SK-N-SH (cell line): ENCODE results near the gene TJP3. TPM values are rescaled to one million over a fixed set of nuclear protein-coding genes. Genes with fewer than 3 reads are reported as not detected.

Experiments used
- CTCF ChIA-PET: fragments of 300-600, 350-600 bp; formaldehyde crosslinking; extraction: SDS; loops from one replicate; lab custom pipeline; 2021; lab: Yijun Ruan, JAX
- POLR2A ChIA-PET: fragments of 350-600 bp; sonication (Branson Sonifier 250); formaldehyde crosslinking; extraction: SDS; loops from one replicate; lab custom pipeline; 2020; ENCODE audit warnings: antibody characterized with exemption, inconsistent platforms; lab: Yijun Ruan, JAX
- DNase-seq: peaks from one replicate; pipeline ENCODE4 v3.0.0; 2012
- H2AFZ ChIP-seq: fragments of 200-600 bp; sonication (generic); 2 replicates; pipeline ENCODE4 v1.8.1; 2016; ENCODE audit warnings: antibody characterized with exemption, mild to moderate bottlenecking, low read depth
- H3F3A ChIP-seq: fragments of 200-600 bp; sonication (generic); replicated peaks from 2 replicates; pipeline ENCODE3; 2016; ENCODE audit warnings: antibody characterized with exemption, mild to moderate bottlenecking; ENCODE audit not compliant: insufficient read depth
- H3K27ac ChIP-seq, 2 experiments: fragments of 200-500 bp in 1 of 2; fragments of 200-600 bp in 1 of 2; sonication (Bioruptor generic) in 1 of 2; sonication (generic), shearing (Covaris generic) in 1 of 2; 2 replicates each; pipeline versions ENCODE4 v1.5.1 to v1.6.1; 2014 to 2016; ENCODE audit warnings: low read depth in 2 of 2, inconsistent platforms in 1 of 2, low read length in 1 of 2, mild to moderate bottlenecking in 1 of 2, mixed read lengths in 1 of 2
- H3K27me3 ChIP-seq: fragments of 200-600 bp; sonication (generic), shearing (Covaris generic); 2 replicates; pipeline ENCODE4 v1.6.1; 2016; ENCODE audit warnings: mixed run types; ENCODE audit not compliant: insufficient read depth
- H3K36me3 ChIP-seq, 2 experiments: fragments of 200-500 bp in 1 of 2; fragments of 200-600 bp in 1 of 2; sonication (Bioruptor generic) in 1 of 2; sonication (generic) in 1 of 2; replicated peaks in 1 of 2; 2 replicates each; pipeline versions ENCODE3 to v1.5.1; 2014 to 2016; ENCODE audit warnings: low read length in 1 of 2, mild to moderate bottlenecking in 1 of 2; ENCODE audit not compliant: insufficient read depth in 2 of 2, control insufficient read depth in 1 of 2
- H3K4me1 ChIP-seq, 2 experiments: fragments of 200-500 bp in 1 of 2; fragments of 200-600 bp in 1 of 2; sonication (Bioruptor generic) in 1 of 2; sonication (generic), shearing (Covaris generic) in 1 of 2; 2 replicates each; pipeline versions ENCODE4 v1.5.1 to v1.6.1; 2014 to 2016; ENCODE audit warnings: low read depth in 1 of 2, low read length in 1 of 2, mixed run types in 1 of 2; ENCODE audit not compliant: insufficient read depth in 2 of 2, control insufficient read depth in 1 of 2
- H3K4me2 ChIP-seq: fragments of 200-600 bp; sonication (generic), shearing (Covaris generic); 2 replicates; pipeline ENCODE4 v1.6.1; 2017; ENCODE audit warnings: mixed run types
- H3K4me3 ChIP-seq, 2 experiments: fragments of 200-500 bp in 1 of 2; fragments of 200-600 bp in 1 of 2; sonication (Bioruptor generic) in 1 of 2; sonication (generic), shearing (Covaris generic) in 1 of 2; 2 replicates each; pipeline versions ENCODE4 v1.5.1 to v1.8.1; 2014 to 2016; ENCODE audit warnings: low read depth in 2 of 2, inconsistent platforms in 1 of 2, low read length in 1 of 2, mild to moderate bottlenecking in 1 of 2, mixed read lengths in 1 of 2, moderate library complexity in 1 of 2
- H3K79me2 ChIP-seq: fragments of 200-600 bp; sonication (generic); 2 replicates; pipeline ENCODE4 v1.8.1; 2017; ENCODE audit warnings: mild to moderate bottlenecking; ENCODE audit not compliant: insufficient read depth
- H3K9ac ChIP-seq: fragments of 200-600 bp; sonication (generic); 2 replicates; pipeline ENCODE4 v1.6.1; 2017; ENCODE audit warnings: mixed run types
- H3K9me2 ChIP-seq: fragments of 200-600 bp; sonication (generic); 2 replicates; pipeline ENCODE4 v1.6.1; 2017; ENCODE audit warnings: mixed run types
- H3K9me3 ChIP-seq: fragments of 200-600 bp; sonication (generic); 2 replicates; pipeline ENCODE4 v1.6.1; 2017; ENCODE audit warnings: mixed run types, mild to moderate bottlenecking, moderate library complexity
- H4K20me1 ChIP-seq: fragments of 200-600 bp; sonication (generic); 2 replicates; pipeline ENCODE4 v1.6.1; 2017; ENCODE audit warnings: mild to moderate bottlenecking, mixed run types; ENCODE audit not compliant: insufficient read depth
- CHD2 ChIP-seq: fragments of 150-350 bp; IDR thresholded peaks from 2 replicates; pipeline ENCODE4 v1.6.1; 2018; ENCODE audit warnings: low read length; ENCODE audit not compliant: partially characterized antibody
- ELF1 ChIP-seq: IDR thresholded peaks from 2 replicates; pipeline ENCODE4 v1.4.0; 2012
- FOXM1 ChIP-seq: IDR thresholded peaks from 2 replicates; pipeline ENCODE4 v1.4.0; 2012; ENCODE audit warnings: low read depth, mild to moderate bottlenecking
- GATA2 ChIP-seq: sonication (generic); formaldehyde crosslinking; IDR thresholded peaks from 2 replicates; pipeline ENCODE4 v1.5.0; 2020; ENCODE audit warnings: mild to moderate bottlenecking, missing genetic modification reagents
- SIN3A ChIP-seq: IDR thresholded peaks from 2 replicates; pipeline ENCODE4 v1.6.1; 2012; ENCODE audit warnings: low read depth, mild to moderate bottlenecking, low read length, moderate library complexity, borderline replicate concordance
- TAF1 ChIP-seq: IDR thresholded peaks from 2 replicates; pipeline ENCODE4 v1.6.1; 2012; ENCODE audit warnings: low read depth, mild to moderate bottlenecking, low read length, moderate library complexity, borderline replicate concordance
- WGBS: methylation state at CpG from one replicate; pipeline ENCODE4 v1.1.6; 2017; ENCODE audit warnings: low lambda C conversion rate; 5-methylcytosine and 5-hydroxymethylcytosine counted together
- polyA plus RNA-seq, 3 experiments: library from polyadenylated mRNA; depleted of rRNA; stranded (reverse); fragments of >200 nt; gene quantifications; 2 replicates each; pipeline ENCODE4 v1.2.3, GENCODE V29; 2012
- TF ChIP-seq, protein P1 (sequence below): IDR thresholded peaks from 2 replicates; pipeline ENCODE4 v1.4.0; 2012; ENCODE audit warnings: low read depth, borderline replicate concordance
- TF ChIP-seq, protein P2 (sequence below): fragments of 200-600 bp; sonication (generic); IDR thresholded peaks from 2 replicates; pipeline ENCODE4 v1.6.1; 2017; ENCODE audit warnings: antibody characterized with exemption, mild to moderate bottlenecking, moderate library complexity

The TJP3 gene
- polyA plus RNA-seq, 1 of the 3 experiments (the other 2 are of a cell fraction) = 0.36 TPM

DNA sequence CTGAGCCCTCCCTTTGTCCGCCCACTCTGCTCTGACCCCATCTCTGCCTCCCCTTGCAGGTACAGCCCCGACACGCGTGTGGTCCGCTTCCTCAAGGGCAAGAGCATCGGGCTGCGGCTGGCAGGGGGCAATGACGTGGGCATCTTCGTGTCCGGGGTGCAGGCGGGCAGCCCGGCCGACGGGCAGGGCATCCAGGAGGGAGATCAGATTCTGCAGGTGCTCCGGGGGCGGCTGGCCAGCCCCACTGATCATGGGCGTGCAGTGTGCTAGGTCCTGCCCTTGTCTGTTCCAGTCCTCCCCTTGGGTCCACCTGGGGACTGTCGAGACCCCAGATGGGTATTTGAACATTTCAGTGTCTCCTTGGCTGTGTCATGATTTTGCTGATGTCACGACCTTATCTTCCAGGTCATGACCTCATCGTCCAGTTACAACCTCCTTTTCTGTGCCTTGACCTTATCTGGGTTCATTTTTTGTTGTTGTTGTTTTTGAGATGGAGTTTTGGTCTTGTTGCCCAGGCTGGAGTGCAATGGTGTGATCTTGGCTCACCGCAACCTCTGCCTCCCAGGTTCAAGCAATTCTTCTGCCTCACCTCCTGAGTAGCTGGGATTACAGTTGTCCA is 28.0 kb downstream of the TJP3 start:
- 15% methylated on average over 14 of the region's 21 CpGs for WGBS
- Histone ChIP-seq H3K9ac (no peak overlapping the region), H3K4me1 (no peaks in the 10 kb centered on the region), H4K20me1 (no peaks in the 10 kb centered on the region), H2AFZ (no peak overlapping the region), H3K79me2 (no peaks in the 10 kb centered on the region), H3F3A (no peaks in the 10 kb centered on the region), H3K9me3 (no peaks in the 10 kb centered on the region), H3K36me3 (no peaks in the 10 kb centered on the region), H3K4me2 (no peak overlapping the region), H3K9me2 (no peaks in the 10 kb centered on the region), H3K27ac (no peak overlapping the region), H3K27me3 (peaks cover 42% of the 10 kb centered on the region), H3K4me3 (no peak overlapping the region)
- TF ChIP-seq TAF1 (no peak), SIN3A (no peak), FOXM1 (no peak), ELF1 (no peak), CHD2 (no peak)
- TF ChIP-seq, protein P1, sequence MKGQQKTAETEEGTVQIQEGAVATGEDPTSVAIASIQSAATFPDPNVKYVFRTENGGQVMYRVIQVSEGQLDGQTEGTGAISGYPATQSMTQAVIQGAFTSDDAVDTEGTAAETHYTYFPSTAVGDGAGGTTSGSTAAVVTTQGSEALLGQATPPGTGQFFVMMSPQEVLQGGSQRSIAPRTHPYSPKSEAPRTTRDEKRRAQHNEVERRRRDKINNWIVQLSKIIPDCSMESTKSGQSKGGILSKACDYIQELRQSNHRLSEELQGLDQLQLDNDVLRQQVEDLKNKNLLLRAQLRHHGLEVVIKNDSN = no peak
- ChIA-PET POLR2A (no interaction called here), CTCF (interaction anchor here (1.5 kb wide), 1 partner anchor 86 kb away, joined by 3 read pairs; no protein-coding TSS in a partner anchor)
- no peak for DNase-seq

DNA sequence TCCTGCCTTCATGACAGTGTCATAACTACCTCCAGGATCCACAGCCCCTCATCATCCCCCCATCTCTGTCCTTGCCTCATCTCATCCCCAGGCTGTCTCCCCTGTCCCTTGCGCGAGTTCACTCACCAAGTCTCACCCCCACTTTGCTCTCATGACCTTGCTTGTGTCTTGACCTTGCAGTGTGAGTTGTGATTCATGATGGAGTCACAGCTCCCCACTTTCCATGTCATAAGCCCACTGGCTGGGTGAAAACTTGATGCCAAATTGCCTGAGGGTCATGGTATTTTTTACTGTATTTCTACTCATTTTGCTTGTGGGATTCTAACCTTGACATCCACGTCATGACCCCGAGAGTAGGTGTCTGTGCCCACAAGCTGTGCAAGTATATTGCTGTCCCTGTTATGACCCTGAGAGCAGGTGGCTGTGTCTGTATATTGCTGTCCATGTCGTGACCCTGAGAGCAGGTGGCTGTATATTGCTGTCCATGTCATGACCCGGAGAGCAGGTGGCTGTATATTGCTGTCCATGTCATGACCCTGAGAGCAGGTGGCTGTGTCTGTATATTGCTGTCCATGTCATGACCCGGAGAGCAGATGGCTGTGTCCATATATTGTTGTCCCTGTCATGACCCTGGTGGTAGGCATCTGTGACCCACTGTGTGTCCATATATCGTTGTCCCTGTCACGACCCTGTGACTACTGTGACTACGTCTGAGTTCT is 29.5 kb downstream of the TJP3 start:
- POLR2A ChIA-PET = no interaction called here

More for the DNA sequence above, 29.5 kb downstream of the TJP3 start:
- Histone ChIP-seq H3K79me2 (no peaks in the 10 kb centered on the region), H3K9ac (no peak overlapping the region), H3K9me2 (no peaks in the 10 kb centered on the region), H3K27ac (no peak overlapping the region), H3K4me3 (no peak overlapping the region), H4K20me1 (no peaks in the 10 kb centered on the region), H2AFZ (no peak overlapping the region), H3K9me3 (no peaks in the 10 kb centered on the region), H3K36me3 (no peaks in the 10 kb centered on the region), H3K27me3 (peaks cover 41% of the 10 kb centered on the region), H3K4me1 (no peaks in the 10 kb centered on the region), H3K4me2 (no peak overlapping the region), H3F3A (no peaks in the 10 kb centered on the region)
- CTCF ChIA-PET = interaction anchor here (1.1 kb wide), 1 partner anchor 14 kb away, joined by 3 read pairs; no protein-coding TSS in a partner anchor
- 63% methylated on average over 10 of the region's 10 CpGs for WGBS
- DNase-seq = no peak
- TF ChIP-seq, protein P2, sequence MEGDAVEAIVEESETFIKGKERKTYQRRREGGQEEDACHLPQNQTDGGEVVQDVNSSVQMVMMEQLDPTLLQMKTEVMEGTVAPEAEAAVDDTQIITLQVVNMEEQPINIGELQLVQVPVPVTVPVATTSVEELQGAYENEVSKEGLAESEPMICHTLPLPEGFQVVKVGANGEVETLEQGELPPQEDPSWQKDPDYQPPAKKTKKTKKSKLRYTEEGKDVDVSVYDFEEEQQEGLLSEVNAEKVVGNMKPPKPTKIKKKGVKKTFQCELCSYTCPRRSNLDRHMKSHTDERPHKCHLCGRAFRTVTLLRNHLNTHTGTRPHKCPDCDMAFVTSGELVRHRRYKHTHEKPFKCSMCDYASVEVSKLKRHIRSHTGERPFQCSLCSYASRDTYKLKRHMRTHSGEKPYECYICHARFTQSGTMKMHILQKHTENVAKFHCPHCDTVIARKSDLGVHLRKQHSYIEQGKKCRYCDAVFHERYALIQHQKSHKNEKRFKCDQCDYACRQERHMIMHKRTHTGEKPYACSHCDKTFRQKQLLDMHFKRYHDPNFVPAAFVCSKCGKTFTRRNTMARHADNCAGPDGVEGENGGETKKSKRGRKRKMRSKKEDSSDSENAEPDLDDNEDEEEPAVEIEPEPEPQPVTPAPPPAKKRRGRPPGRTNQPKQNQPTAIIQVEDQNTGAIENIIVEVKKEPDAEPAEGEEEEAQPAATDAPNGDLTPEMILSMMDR = no peak
- TF ChIP-seq GATA2 (CRISPR knock-in tag) = no peak
